ENCODE measurements around the gene KDELR3.

GRCh38 chr22:38440747-38441350 is 27.0 kb upstream of the KDELR3 start:
- TF ChIP-seq CTCF (conservative IDR thresholded peaks at IDR 0.05; ENCODE audit: low read depth in 2 of 2) (peak in 1 of 2 experiments; percentile 22; a peak in 2 of 4 replicates), POLR2AphosphoS5 (IDR thresholded peaks at IDR 0.05; ENCODE audit: low read depth) (no peak), EZH2phosphoT487 (IDR thresholded peaks at IDR 0.05; ENCODE audit: unreplicated experiment) (no peak), REST (IDR thresholded peaks at IDR 0.05; ENCODE audit: unreplicated experiment) (no peak), EZH2 (IDR thresholded peaks at IDR 0.05; ENCODE audit: low read depth, unreplicated experiment) (no peak), JUNB (IDR thresholded peaks at IDR 0.05; ENCODE audit: unreplicated experiment) (no peak), ETS1 (IDR thresholded peaks at IDR 0.05) (no peak), CREB1 (CRISPR knock-in tag; IDR thresholded peaks at IDR 0.05; ENCODE audit: low read depth) (no peak), ZNF114 (CRISPR knock-in tag; IDR thresholded peaks at IDR 0.05) (no peak), NANOG (IDR thresholded peaks at IDR 0.05; ENCODE audit: borderline replicate concordance) (no peak), STAT1 (IDR thresholded peaks at IDR 0.05; ENCODE audit: unreplicated experiment) (no peak), ZNF331 (CRISPR knock-in tag; IDR thresholded peaks at IDR 0.05; ENCODE audit: low read depth) (no peak)
- TF ChIP-seq, protein P1, sequence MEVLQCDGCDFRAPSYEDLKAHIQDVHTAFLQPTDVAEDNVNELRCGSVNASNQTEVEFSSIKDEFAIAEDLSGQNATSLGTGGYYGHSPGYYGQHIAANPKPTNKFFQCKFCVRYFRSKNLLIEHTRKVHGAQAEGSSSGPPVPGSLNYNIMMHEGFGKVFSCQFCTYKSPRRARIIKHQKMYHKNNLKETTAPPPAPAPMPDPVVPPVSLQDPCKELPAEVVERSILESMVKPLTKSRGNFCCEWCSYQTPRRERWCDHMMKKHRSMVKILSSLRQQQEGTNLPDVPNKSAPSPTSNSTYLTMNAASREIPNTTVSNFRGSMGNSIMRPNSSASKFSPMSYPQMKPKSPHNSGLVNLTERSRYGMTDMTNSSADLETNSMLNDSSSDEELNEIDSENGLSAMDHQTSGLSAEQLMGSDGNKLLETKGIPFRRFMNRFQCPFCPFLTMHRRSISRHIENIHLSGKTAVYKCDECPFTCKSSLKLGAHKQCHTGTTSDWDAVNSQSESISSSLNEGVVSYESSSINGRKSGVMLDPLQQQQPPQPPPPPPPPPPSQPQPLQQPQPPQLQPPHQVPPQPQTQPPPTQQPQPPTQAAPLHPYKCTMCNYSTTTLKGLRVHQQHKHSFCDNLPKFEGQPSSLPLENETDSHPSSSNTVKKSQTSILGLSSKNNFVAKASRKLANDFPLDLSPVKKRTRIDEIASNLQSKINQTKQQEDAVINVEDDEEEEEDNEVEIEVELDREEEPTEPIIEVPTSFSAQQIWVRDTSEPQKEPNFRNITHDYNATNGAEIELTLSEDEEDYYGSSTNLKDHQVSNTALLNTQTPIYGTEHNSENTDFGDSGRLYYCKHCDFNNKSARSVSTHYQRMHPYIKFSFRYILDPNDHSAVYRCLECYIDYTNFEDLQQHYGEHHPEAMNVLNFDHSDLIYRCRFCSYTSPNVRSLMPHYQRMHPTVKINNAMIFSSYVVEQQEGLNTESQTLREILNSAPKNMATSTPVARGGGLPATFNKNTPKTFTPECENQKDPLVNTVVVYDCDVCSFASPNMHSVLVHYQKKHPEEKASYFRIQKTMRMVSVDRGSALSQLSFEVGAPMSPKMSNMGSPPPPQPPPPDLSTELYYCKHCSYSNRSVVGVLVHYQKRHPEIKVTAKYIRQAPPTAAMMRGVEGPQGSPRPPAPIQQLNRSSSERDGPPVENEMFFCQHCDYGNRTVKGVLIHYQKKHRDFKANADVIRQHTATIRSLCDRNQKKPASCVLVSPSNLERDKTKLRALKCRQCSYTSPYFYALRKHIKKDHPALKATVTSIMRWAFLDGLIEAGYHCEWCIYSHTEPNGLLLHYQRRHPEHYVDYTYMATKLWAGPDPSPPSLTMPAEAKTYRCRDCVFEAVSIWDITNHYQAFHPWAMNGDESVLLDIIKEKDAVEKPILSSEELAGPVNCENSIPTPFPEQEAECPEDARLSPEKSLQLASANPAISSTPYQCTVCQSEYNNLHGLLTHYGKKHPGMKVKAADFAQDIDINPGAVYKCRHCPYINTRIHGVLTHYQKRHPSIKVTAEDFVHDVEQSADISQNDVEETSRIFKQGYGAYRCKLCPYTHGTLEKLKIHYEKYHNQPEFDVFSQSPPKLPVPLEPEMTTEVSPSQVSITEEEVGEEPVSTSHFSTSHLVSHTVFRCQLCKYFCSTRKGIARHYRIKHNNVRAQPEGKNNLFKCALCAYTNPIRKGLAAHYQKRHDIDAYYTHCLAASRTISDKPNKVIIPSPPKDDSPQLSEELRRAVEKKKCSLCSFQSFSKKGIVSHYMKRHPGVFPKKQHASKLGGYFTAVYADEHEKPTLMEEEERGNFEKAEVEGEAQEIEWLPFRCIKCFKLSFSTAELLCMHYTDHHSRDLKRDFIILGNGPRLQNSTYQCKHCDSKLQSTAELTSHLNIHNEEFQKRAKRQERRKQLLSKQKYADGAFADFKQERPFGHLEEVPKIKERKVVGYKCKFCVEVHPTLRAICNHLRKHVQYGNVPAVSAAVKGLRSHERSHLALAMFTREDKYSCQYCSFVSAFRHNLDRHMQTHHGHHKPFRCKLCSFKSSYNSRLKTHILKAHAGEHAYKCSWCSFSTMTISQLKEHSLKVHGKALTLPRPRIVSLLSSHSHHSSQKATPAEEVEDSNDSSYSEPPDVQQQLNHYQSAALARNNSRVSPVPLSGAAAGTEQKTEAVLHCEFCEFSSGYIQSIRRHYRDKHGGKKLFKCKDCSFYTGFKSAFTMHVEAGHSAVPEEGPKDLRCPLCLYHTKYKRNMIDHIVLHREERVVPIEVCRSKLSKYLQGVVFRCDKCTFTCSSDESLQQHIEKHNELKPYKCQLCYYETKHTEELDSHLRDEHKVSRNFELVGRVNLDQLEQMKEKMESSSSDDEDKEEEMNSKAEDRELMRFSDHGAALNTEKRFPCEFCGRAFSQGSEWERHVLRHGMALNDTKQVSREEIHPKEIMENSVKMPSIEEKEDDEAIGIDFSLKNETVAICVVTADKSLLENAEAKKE (CRISPR knock-in tag; IDR thresholded peaks at IDR 0.05), result no peak
